T1000 (cell line): ENCODE data around the gene DHX57.
"Not testable (repeated sequence)": the region's sequence is repeated elsewhere in the genome, so short reads cannot be mapped to it uniquely, and the experiment has no call there.

ENCODE experiments used
- DNase-seq: peaks from one replicate; lab custom pipeline; 2025; ENCODE audit warnings: mixed read lengths; lab: John Stamatoyannopoulos, UW

DHX57 gene

DNA sequence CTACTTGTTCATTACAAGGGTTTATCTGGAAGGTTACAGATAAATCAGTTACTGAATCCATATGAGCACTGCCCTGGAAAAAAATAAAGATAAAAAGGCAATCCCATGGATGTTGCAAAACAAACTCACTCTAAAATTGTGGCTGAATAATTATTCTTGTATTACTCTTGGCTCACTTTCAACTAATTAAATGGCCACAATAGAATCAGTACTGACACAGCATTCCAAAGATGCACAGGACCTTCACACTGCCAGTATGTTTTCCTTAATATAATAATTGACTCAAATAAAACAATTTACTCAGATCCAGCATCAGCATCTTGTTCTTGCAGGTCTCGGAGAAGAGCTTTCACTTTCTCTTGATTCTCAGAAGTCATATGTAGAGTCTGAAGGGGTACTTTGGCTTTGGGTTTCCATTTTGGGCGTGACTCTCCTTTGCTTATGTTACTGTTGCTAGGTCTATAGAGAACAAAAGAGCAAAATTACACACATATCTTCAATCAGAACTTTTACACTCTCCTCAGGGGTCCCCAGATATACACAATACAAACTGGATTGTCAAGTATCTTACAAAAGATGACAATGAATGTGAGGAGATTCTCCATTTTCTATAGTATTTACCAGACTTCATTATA lies 12.6 kb downstream of the DHX57 start:
- DNase-seq, result no peak

DNA sequence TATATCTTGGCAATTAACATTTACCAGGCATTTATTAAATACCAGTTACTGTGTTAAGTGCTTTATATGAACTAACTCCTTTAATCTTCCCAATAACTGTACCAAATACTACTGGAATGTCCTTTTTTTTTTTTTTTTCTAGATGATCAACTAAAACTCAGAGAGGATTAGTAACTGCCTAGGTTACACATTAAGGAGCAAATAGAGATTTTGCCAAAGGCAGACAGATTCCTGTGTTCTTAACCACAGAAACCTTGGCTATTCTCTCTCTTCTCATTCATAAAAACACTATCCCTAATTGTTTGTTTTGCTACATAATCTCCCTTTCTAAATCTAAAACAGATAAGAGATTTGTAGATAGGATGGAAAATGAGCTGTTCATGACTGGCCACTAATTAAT lies 13.3 kb downstream of the DHX57 start:
- no peak for DNase-seq

DNA sequence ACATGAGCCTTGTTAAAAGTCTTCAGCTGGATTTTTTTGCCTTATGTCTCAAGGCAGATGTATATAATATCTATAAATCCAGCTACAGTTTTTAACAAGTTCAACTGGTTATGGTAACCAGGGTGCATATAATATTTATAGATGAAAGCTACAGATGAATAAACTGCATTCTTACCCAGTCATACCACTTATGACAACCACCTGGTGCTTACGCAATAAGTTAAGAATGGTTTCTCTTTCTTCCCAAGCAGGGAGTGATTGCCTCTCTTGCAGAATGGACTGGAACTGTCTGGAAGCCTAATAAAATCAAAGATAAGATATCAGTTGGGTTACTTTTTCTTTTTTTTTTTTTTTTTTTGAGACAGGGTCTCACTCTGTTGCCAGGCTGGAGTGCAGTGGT lies 19.6 kb downstream of the DHX57 start:
- no peak for DNase-seq

DNA sequence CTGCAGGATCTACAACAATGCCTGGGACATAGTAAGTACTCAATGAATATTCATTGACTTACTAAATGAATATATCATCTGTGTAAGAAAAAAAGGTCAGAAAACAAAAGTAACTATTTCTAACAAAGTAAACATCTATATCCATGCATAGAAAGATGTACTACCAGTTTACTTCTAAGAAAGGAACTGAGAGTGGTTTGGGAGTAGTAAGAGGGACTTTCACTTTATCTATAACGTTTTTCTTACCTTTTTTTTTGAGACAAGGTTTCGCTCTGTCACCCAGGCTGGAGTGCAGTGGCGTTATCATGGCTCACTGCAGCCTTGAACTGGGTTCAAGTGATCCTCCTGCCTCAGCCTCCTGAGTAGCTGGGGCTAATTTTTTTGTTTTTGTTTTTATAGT lies 25.7 kb downstream of the DHX57 start:
- DNase-seq, result no peak

DNA sequence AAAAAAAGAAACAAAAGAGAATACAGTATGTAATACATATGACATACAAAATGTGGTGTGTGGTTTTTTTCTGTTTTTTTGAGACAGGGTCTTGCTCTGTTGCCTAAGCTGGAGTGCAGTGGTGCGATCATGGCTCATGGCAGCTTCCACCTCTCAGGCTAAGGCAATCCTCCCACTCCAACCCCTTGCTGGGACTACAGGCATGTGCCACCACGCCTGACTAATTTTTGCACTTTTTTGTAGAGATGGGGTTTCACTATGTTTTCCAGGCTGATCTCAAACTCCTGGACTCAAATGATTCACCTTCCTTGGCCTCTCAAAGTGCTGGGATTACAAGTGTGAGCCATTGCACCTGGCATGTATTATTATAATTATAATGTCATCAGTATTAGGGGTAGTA lies 38.9 kb downstream of the DHX57 start:
- DNase-seq, result no peak

DNA sequence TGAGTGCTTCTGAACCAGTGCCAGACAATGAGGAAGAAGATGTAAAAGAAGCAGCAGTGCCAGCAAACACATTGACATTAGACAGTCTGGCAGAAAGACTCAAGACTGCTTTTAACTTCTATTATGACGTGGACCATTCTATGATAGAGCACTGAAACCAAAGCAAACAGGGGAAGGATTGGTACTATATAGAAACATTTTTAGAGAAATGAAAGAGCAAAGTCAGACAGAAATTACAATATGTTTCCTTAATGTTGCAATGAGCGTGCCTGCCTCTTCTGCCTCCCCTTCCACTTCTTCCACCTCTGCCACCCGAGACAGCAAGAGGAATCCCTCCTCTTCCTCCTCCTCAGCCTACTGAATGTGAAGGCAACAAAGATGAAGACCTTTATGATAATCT lies 39.7 kb downstream of the DHX57 start:
- DNase-seq, result no peak

DNA sequence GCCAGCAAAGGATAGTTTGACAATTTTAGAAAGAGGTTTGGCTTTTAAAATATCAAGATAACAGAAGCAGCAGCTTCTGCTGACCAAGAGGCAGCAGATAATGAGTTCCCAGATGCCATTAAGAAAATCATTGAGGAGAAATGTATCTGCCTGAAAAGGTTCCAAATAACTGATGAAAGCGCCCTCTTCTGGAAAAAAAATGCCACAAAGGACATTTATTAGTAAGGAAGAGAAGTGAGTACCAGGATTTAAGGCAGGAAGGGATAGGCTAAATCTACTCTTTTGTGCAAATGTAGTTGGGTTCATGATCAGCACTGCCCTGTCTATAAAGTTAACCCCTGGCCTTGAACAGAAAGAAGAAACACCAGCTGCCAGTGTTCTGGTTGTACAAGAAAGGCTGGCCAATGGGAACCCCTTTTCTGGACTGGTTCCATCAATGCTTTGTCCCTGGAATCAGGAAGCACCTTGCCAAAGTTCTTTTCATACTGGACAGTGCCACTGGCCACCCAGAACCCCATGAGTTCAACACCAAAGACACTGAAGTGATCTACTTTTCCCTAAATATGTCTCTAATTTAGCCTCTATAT lies 40.6 kb downstream of the DHX57 start:
- DNase-seq, result no peak

DNA sequence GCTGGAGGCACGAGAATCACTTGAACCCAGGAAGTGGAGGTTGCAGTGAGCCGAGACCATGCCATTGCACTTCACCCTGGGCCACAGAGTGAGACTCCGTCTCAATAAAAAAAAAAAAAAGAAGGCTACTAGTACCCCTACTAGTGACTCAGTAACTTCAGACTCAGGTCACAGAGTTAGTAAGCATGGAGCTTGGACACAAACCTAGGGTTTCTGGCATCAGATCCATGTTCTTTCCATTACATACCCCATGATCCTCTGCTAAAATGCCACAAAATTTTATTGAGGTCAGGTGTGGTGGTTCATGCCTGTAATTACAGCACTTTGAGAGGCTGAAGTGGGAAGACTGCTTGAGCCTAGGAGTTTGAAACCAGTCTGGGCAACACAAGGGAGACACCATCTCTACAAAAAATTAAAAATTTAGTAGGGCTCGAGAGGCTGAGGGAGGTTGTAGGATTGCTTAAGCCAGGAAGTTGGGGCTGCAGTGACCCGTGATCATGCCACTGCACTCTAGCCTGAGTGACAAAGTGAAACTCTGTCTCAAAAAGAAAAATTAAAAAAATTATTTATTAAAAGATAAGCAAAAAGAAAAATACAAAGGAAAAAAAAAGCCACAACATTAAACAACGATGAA lies 45.1 kb downstream of the DHX57 start:
- DNase-seq, result no peak

DNA sequence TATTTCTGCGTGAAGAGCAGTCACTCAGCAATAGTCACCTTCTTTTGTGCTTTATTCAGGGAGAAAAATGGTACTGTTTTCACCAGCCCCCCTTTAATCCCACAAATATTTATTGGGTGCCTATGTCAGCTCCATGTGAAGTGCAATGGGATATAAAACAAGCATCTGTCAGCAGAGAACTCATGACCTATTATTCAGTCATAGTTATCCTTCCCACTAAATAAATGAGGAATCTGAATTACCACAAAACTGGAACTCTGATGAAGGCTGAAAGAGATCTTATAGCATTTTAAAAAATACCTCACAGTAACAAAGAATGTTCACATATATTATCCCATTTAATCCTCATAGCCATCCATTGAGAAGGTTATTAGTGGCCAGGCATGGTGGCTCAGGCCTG lies 45.8 kb downstream of the DHX57 start:
- DNase-seq, result no peak

DNA sequence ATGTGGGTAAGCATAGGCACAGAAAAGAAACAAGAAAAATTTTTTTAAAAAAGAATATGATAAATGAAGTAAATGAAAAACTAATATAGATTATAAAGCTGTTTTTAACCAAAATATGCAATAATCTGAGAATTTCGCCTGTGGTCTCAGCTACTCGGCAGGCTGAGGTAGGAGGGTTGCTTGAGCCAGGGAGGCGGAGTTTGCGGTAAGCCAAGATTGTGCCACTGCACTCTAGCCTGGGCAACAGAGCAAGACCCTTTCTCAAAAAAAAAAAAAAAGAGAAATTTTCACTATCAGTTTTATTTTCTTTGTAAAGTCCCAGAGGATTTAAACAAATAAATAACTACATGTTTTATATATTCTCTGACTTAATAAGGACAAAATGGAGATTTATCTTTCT lies 47.3 kb downstream of the DHX57 start:
- no peak for DNase-seq

DNA sequence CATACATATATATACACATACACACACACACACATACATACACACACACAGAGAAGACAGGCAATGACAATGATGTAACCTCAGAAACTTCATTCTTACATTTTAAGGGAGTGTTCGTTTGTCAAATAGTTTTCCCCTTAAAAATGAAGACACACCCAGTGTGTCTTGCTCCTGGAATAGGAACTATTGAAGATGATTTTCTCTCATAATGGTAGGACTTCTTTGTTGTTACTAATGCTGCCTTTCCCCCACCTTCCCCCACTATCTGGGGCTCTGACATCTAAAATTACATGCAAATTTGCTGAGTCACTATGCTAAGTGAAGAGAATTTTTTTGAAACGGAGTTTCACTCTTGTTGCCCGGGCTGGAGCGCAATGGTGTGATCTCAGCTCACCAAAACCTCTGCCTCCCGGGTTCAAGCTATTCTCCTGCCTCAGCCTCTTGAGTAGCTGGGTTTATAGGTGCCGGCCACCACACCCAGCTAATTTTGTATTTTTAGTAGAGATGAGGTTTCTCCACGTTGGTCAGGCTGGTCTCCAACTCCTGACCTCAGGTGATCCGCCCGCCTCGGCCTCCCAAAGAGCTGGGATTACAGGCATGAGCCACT lies 48.1 kb downstream of the DHX57 start:
- not testable (repeated sequence) for DNase-seq

DNA sequence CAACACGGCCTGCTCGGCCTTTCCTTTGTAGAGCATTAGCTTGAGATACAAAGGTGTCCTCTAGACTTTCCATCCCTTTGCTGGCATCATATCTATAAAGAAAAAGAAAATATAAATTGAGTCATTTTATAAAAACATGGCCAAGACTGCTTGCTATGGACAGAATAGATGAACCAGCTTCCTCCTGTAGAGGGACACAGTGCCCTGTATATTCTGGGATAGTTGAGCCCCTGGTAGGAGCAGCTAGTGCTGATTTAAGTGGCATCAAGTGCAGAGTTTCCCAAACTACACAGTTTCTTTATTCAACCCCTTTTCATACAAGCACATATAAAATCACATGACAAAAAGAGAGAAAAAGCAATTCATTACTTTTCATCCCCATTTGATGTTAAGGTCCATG lies 49.8 kb downstream of the DHX57 start:
- no peak for DNase-seq

DNA sequence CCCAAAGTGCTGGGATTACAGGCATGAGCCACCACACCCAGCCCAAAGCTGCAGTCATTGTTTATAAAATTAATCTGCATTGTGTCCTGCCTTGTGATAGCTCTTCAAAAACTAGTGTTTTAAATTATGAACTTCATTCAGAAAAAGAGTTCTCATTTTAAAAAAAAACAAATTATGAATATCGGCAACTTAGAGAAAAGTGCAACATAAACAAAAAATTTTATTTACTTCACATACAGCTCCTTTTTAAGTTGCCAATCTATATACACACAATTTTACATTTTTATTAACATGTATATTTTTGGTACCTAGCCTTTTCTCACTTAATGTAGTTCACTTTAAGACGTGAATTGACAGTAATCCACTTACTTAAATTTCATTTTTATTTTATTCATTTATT lies 50.8 kb downstream of the DHX57 start:
- DNase-seq, result no peak

DNA sequence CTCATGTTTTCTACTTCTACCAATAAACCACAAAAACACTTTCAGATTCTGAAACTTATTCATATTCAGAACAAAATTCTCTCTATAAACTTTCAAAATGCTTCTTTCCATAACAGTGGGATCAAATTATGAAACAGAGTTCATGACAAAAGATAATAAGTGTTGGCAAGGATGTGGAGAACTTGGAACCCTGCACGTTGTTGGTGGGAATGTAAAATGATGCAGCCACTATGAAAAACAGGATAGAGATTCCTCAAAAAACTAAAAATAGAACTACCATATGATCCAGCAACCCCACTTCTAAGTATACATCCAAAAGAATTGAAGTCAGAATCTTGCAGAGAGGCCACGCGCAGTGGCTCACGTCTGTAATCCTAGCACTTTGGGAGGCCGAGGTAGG lies 52.3 kb downstream of the DHX57 start:
- no peak for DNase-seq

DNA sequence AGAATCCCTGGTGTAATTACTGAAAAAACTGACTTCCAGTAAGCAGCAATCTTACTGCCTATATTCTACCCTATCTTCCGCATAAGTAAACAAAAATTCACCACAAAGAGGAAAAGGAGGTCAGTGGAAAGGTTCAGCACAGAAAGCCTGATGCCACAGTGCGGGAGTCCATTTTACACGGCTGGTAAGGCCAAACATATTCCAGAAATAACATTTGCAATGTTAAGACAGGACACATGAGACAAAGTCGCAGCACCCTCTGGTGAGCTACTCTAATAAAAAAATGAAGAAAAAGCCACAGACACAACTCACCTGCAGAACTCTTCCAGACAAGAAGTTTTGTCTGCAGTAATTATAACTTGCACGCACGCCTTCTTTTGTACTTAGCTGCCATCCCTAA lies 57.2 kb downstream of the DHX57 start:
- DNase-seq, result no peak

DNA sequence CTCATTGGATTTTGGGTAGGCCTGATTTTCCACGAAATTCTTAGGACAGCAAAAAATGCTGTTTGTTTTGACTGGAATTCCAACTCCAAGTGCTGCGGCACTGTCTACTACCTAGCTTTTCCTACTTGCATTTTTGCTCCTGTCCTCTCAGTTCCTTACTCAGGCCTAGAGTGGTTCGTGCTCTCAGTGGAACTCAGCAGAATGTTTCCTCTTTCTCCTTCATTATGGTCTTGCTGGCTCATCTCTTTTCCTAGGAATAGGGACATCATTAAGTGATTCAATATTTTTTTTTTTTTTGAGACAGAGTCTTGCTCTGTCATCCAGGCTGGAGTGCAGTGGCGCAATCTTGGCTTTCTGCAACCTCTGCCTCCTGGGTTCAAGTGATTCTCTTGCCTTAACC lies 59.8 kb downstream of the DHX57 start:
- DNase-seq, result no peak

DNA sequence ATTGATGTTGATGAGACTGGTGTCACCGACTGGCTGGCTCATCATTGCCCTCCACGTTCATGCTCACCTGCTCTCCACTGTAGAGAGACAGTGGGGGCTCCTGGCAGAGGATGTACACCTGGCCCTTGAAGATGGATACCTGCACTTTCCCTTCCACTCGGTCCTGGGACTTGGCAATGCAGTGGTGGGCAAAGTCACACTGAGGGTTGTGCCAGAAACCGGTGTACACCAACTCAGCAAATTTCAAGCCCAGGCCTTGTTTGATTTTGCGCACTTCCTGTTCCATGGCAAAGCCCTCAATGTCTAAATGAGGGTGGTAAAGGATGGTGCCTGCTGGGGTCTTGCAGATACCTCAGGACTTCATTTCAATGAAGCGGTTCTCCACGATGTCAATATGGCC lies 65.2 kb downstream of the DHX57 start:
- DNase-seq, result no peak

DNA sequence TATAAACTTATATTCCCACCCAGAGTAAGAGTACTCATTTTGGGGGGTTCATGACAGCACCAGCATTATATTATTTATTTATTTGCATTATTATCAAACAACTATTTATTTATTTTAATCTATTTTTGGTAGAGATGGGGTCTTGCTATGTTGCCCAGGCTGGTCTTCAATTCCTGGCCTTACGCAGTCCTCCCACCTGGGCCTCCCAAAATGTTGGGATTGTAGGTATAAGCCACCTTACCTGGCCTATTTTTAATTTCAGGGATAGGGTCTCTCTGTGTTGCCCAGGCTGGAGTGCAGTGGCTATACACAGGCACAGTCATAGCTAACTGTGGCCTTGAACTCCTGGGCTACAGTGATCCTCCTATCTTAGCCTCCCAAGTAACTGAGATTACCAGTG lies 67.1 kb downstream of the DHX57 start:
- no peak for DNase-seq

DNA sequence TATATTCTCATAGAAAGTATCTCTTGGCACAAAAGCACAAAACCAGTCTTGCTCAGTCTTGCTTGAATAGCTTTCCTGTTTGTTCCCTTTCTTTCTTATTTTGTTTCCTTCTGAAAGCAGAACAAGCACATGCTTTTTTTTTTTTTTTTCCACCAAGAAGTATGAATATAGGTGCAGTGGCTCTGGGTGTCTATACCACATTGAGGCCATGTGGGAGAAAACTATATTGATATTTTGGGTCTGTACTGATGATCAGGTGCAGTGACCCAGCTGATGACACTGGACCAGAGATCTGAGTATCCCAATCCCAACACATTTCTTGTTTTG lies 69.0 kb downstream of the DHX57 start:
- no peak for DNase-seq

DNA sequence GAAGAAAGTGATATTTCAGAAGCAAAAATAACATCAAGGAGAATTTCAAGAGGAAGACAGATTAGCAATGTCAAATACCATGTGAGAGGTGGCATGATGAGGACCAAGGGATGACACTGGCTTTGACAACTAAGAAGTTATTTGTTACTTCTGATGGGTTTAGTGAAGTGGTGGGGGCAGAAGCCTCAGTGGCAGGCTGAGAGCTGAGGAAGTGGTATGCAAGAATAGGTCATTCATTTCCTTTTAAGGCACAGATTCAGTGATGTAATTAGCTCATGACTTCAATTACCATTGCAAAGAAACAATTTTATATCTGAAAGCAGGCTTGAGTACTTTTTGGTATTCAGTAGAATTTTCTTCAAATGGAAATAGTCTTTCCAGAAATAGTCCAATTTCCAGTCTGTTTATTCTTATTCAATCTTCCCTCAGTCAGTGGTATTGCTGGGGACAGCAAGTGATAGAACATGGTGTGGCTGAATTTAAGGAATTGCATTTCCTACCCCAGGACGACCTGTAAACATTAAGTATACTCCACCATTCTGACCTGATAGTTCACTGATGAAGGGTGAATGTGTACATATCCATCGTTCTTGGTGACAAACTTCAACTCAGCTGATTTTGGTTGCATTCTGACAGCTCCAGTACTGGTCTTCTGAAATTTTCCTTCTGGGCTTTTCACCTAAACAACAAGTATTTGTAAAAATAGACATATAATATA lies 69.6 kb downstream of the DHX57 start:
- DNase-seq, result no peak

DNA sequence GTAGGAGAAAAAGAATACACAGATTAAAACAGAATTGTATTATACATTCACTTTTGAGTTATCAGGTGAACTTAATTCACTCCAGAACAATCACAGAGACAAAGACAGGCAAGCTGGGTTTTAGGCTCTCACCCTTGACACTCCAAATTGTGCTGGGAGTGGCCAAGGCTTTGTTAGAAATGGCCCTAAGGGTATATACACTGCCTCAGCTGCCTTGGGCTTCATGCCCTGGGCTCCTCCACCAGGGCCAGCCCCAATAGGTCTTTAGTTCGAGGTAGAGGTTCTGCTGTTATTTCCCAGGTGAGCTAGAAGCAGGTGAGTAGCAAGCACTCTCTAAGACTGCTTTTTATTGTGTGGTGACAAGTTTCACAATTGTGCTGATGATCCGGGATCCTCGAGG lies 77.8 kb downstream of the DHX57 start:
- no peak for DNase-seq

DNA sequence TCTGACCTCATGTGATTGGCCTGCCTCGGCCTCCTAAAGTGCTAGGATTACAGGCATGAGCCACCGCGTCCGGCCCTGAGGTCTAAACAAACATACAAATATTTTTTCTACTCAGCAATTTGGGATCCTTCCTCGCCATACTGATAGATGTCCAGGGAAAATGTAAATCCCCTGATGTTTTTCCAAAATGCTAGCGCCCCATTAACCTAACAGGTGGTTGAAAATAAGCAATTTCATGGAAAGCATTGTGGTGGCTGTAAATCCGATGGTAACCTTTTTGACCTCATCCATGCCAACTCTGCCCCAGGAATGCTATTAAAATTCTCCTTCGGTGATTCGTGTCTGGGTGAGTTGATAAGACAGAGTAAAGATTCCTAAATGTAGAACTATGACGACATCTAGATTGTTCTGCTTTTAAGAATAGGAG lies 78.5 kb downstream of the DHX57 start:
- DNase-seq, result no peak

DNA sequence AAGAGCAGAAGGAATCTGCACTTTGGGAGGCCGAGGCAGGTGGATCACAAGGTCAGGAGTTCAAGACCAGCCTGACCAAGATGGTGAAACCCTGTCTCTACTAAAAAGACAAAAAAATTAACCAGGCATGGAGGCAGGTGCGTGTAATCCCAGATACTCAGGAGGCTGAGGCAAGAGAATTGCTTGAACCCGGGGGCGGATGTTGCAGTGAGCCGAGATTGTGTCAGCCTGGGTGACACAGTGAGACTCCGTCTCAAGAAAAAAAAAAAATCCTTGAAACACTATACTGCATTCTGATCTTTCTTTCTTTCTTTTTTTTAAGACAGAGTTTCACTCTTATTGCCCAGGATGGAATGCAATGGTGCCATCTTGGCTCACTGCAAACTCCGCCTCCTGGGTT lies 80.7 kb downstream of the DHX57 start:
- DNase-seq, result not testable (repeated sequence)
